ENCODE results near the gene ALS2CL.

- TF ChIP-seq MAX (IDR thresholded peaks at IDR 0.05) (no peak), YY1 (IDR thresholded peaks at IDR 0.05; ENCODE audit: extremely low read depth, insufficient replicate concordance, low read depth, low read length) (no peak), POLR2A (IDR thresholded peaks at IDR 0.05; ENCODE audit: borderline replicate concordance, extremely low read depth, insufficient read depth, insufficient read length) (no peak), JUND (IDR thresholded peaks at IDR 0.05) (no peak)
These were observed 68.9 kb downstream of the ALS2CL start for GRCh38 chr3:46624533-46624932.

Data from HCT116 (cell line).